H9 (cell line): Measurements from ENCODE around the gene C11orf58. TPM values are rescaled to one million over a fixed set of nuclear protein-coding genes. Genes with fewer than 3 reads are reported as not detected.

Source experiments
- DNase-seq: peaks from one replicate; pipeline ENCODE4 v3.0.0-alpha.2; 2017
- H2AFZ ChIP-seq: one replicate; pipeline ENCODE4 v1.6.1; 2013; ENCODE audit warnings: mild to moderate bottlenecking, low read length, control low read depth, moderate library complexity
- H2AK5ac ChIP-seq: 2 replicates; pipeline ENCODE4 v1.6.1; 2013; ENCODE audit warnings: low read length, control low read depth, mixed read lengths; ENCODE audit not compliant: insufficient read length
- H2BK120ac ChIP-seq: one replicate; pipeline ENCODE4 v1.6.1; 2013; ENCODE audit warnings: low read depth, mild to moderate bottlenecking, low read length, control low read depth, inconsistent platforms; ENCODE audit not compliant: poor library complexity, severe bottlenecking
- H2BK12ac ChIP-seq: 2 replicates; pipeline ENCODE4 v1.6.1; 2013; ENCODE audit warnings: low read length, control low read depth, mixed read lengths, low read depth; ENCODE audit not compliant: insufficient read length
- H2BK15ac ChIP-seq: 2 replicates; pipeline ENCODE4 v1.6.1; 2013; ENCODE audit warnings: low read depth, low read length, control low read depth
- H2BK20ac ChIP-seq: one replicate; pipeline ENCODE4 v1.6.1; 2013; ENCODE audit warnings: low read depth, mild to moderate bottlenecking, low read length, control low read depth, inconsistent platforms; ENCODE audit not compliant: poor library complexity, severe bottlenecking
- H2BK5ac ChIP-seq: 2 replicates; pipeline ENCODE4 v1.6.1; 2013; ENCODE audit warnings: low read length, control low read depth, mixed read lengths; ENCODE audit not compliant: insufficient read length
- H3K14ac ChIP-seq: 2 replicates; pipeline ENCODE4 v1.6.1; 2013; ENCODE audit warnings: low read length, control low read depth; ENCODE audit not compliant: insufficient read depth
- H3K18ac ChIP-seq: 2 replicates; pipeline ENCODE4 v1.6.1; 2013; ENCODE audit warnings: low read depth, mild to moderate bottlenecking, mixed read lengths, low read length, control low read depth; ENCODE audit not compliant: insufficient read length
- H3K23ac ChIP-seq: 2 replicates; pipeline ENCODE4 v1.6.1; 2013; ENCODE audit warnings: low read length, control low read depth, mixed read lengths, low read depth; ENCODE audit not compliant: insufficient read length
- H3K23me2 ChIP-seq: 2 replicates; pipeline ENCODE4 v1.6.1; 2013; ENCODE audit warnings: low read depth, mild to moderate bottlenecking, mixed read lengths, low read length, control low read depth; ENCODE audit not compliant: insufficient read length, poor library complexity, severe bottlenecking
- H3K27ac ChIP-seq: 2 replicates; pipeline ENCODE4 v1.5.1; 2013; ENCODE audit warnings: low read length, control low read depth, mixed read lengths, low read depth; ENCODE audit not compliant: insufficient read length
- H3K27me3 ChIP-seq: 2 replicates; pipeline ENCODE4 v1.6.1; 2013; ENCODE audit warnings: low read length, control low read depth, inconsistent platforms; ENCODE audit not compliant: insufficient read depth
- H3K4ac ChIP-seq: 2 replicates; pipeline ENCODE4 v1.6.1; 2013; ENCODE audit warnings: low read depth, mild to moderate bottlenecking, control low read depth, inconsistent platforms, low read length, moderate library complexity
- H3K4me1 ChIP-seq: 2 replicates; pipeline ENCODE4 v1.6.1; 2013; ENCODE audit warnings: low read length, control low read depth, inconsistent platforms; ENCODE audit not compliant: insufficient read depth
- H3K4me2 ChIP-seq: 2 replicates; pipeline ENCODE4 v1.6.1; 2013; ENCODE audit warnings: low read length, control low read depth, mixed read lengths; ENCODE audit not compliant: insufficient read length, insufficient read depth
- H3K56ac ChIP-seq: 2 replicates; pipeline ENCODE4 v1.6.1; 2013; ENCODE audit warnings: low read depth, mild to moderate bottlenecking, mixed read lengths, low read length, control low read depth; ENCODE audit not compliant: insufficient read length
- H3K79me1 ChIP-seq: 2 replicates; pipeline ENCODE4 v1.6.1; 2013; ENCODE audit warnings: low read depth, mild to moderate bottlenecking, moderate library complexity, low read length, control low read depth, inconsistent platforms; ENCODE audit not compliant: insufficient read depth, poor library complexity, severe bottlenecking
- H3K79me2 ChIP-seq: 2 replicates; pipeline ENCODE4 v1.6.1; 2013; ENCODE audit warnings: low read length, control low read depth, inconsistent platforms; ENCODE audit not compliant: insufficient read depth
- H3K9ac ChIP-seq: 2 replicates; pipeline ENCODE4 v1.6.1; 2013; ENCODE audit warnings: low read length, control low read depth, mixed read lengths; ENCODE audit not compliant: insufficient read length; ENCODE audit errors: extremely low read depth
- H3K9me3 ChIP-seq: one replicate; pipeline ENCODE4 v1.6.1; 2013; ENCODE audit warnings: low read depth, low read length, inconsistent platforms; ENCODE audit not compliant: control insufficient read depth
- H3T11ph ChIP-seq: one replicate; pipeline ENCODE4 v1.6.1; 2013; ENCODE audit warnings: mild to moderate bottlenecking, low read length, control low read depth, inconsistent platforms
- H4K20me1 ChIP-seq: one replicate; pipeline ENCODE4 v1.6.1; 2013; ENCODE audit not compliant: control insufficient read depth, insufficient read length, insufficient read depth
- H4K5ac ChIP-seq: 2 replicates; pipeline ENCODE4 v1.6.1; 2013; ENCODE audit warnings: low read depth, mild to moderate bottlenecking, mixed read lengths, low read length, control low read depth; ENCODE audit not compliant: insufficient read length
- H4K8ac ChIP-seq: replicated peaks from 2 replicates; pipeline ENCODE4 v1.6.1; 2013; ENCODE audit warnings: low read length, control low read depth, mixed read lengths, low read depth; ENCODE audit not compliant: insufficient read length
- H4K91ac ChIP-seq: 2 replicates; pipeline ENCODE4 v1.6.1; 2013; ENCODE audit warnings: low read depth, mild to moderate bottlenecking, moderate library complexity, mixed read lengths, low read length, control low read depth; ENCODE audit not compliant: insufficient read length
- H3K27ac Mint-ChIP-seq, 3 experiments: 2 replicates in 2 of 3; 3 replicates in 1 of 3; pipeline ENCODE4 v1.8.0; 2020 to 2021; ENCODE audit warnings: mixed read lengths in 3 of 3, mild to moderate bottlenecking in 1 of 3, moderate library complexity in 1 of 3
- H3K27me3 Mint-ChIP-seq: 2 replicates; pipeline ENCODE4 v1.8.0; 2021; ENCODE audit warnings: low read depth, mild to moderate bottlenecking, moderate library complexity, mixed read lengths
- H3K36me3 Mint-ChIP-seq, 3 experiments: 2 replicates in 2 of 3; 3 replicates in 1 of 3; pipeline ENCODE4 v1.8.0; 2020 to 2021; ENCODE audit warnings: low read depth in 3 of 3, mixed read lengths in 3 of 3; ENCODE audit not compliant: insufficient read depth in 1 of 3
- H3K4me1 Mint-ChIP-seq, 2 experiments: 2 replicates each; pipeline ENCODE4 v1.8.0; 2020; ENCODE audit warnings: mixed read lengths in 2 of 2
- H3K4me3 Mint-ChIP-seq, 2 experiments: 2 replicates in 1 of 2; 3 replicates in 1 of 2; pipeline ENCODE4 v1.8.0; 2020 to 2021; ENCODE audit warnings: mild to moderate bottlenecking in 2 of 2, mixed read lengths in 2 of 2, moderate library complexity in 1 of 2
- H3K9me3 Mint-ChIP-seq, 2 experiments: 2 replicates in 1 of 2; 3 replicates in 1 of 2; pipeline ENCODE4 v1.8.0; 2020; ENCODE audit warnings: mild to moderate bottlenecking in 2 of 2, mixed read lengths in 2 of 2, moderate library complexity in 1 of 2
- CTCF ChIP-seq: fragments of 200-600 bp; sonication (generic); conservative IDR thresholded peaks from 3 replicates; pipeline ENCODE4 v1.8.0; 2021; ENCODE audit warnings: antibody characterized with exemption, mild to moderate bottlenecking
- WGBS: extraction: QIAGEN DNeasy Blood & Tissue Kit; methylation state at CpG from one replicate; pipeline ENCODE4 v1.1.7; 2013; ENCODE audit warnings: missing lambda C conversion rate, low lambda C conversion rate, mixed read lengths; ENCODE audit not compliant: insufficient read length; ENCODE audit errors: extremely low coverage; 5-methylcytosine and 5-hydroxymethylcytosine counted together
- total RNA-seq: library from RNA; stranded (reverse); gene quantifications from 2 replicates; pipeline ENCODE4 v1.2.1, GENCODE V29; 2021

The C11orf58 gene
- total RNA-seq, 1 experiment from 2014 or later: 169 TPM

- no peak overlapping the region for H2AK5ac ChIP-seq
- no peak overlapping the region for H3K4ac ChIP-seq
- H4K20me1 ChIP-seq: no peaks in the 10 kb centered on the region
- Mint-ChIP-seq H3K4me3 (no peak overlapping the region), H3K27ac (no peak overlapping the region), H3K9me3 (no peaks in the 10 kb centered on the region), H3K4me1 (peaks cover 0 to 12% of the 10 kb centered on the region in 2 experiments; a peak in 2 of 4 replicates), H3K36me3 (peaks cover 0 to 33% (median 12%) of the 10 kb centered on the region in 3 experiments; a peak in 5 of 7 replicates), H3K27me3 (no peaks in the 10 kb centered on the region)
- H3K79me2 ChIP-seq: no peaks in the 10 kb centered on the region
- H3K56ac ChIP-seq: no peak overlapping the region
- H3T11ph ChIP-seq: no peak overlapping the region
- no peak overlapping the region for H3K4me2 ChIP-seq
- H3K27ac ChIP-seq: no peak overlapping the region
- no peak overlapping the region for H3K9ac ChIP-seq
- H2BK15ac ChIP-seq: no peak overlapping the region
- TF ChIP-seq CTCF: no peak
- no peak for DNase-seq
- no CpG with 5 or more reads among the region's 1 CpG for WGBS
- no peaks in the 10 kb centered on the region for H3K4me1 ChIP-seq
- no peak overlapping the region for H3K23ac ChIP-seq
- H4K91ac ChIP-seq: no peak overlapping the region
- no peak overlapping the region for H4K5ac ChIP-seq
- H2BK20ac ChIP-seq: no peak overlapping the region
- no peak overlapping the region for H2BK120ac ChIP-seq
- no peak overlapping the region for H2BK12ac ChIP-seq
- no peak overlapping the region for H4K8ac ChIP-seq
- H3K79me1 ChIP-seq: no peaks in the 10 kb centered on the region
- H3K27me3 ChIP-seq: no peaks in the 10 kb centered on the region; the same call in 1 of the 2 replicates
- no peak overlapping the region for H2BK5ac ChIP-seq
- no peaks in the 10 kb centered on the region for H3K9me3 ChIP-seq
- H2AFZ ChIP-seq: no peak overlapping the region
- no peak overlapping the region for H3K18ac ChIP-seq
- no peaks in the 10 kb centered on the region for H3K23me2 ChIP-seq
- H3K14ac ChIP-seq: no peak overlapping the region
These were observed 60.8 kb downstream of the C11orf58 start for GRCh38 chr11:16799221-16799620.
